ENCODE results near the gene ERC2. TPM values are rescaled to one million over a fixed set of nuclear protein-coding genes. Genes with fewer than 3 reads are reported as not detected.

The ERC2 gene
- total RNA-seq, 3 donors from 2014 or later (not counting 1 experiment from before 2014, with no cell fraction given): not detected

DNA sequence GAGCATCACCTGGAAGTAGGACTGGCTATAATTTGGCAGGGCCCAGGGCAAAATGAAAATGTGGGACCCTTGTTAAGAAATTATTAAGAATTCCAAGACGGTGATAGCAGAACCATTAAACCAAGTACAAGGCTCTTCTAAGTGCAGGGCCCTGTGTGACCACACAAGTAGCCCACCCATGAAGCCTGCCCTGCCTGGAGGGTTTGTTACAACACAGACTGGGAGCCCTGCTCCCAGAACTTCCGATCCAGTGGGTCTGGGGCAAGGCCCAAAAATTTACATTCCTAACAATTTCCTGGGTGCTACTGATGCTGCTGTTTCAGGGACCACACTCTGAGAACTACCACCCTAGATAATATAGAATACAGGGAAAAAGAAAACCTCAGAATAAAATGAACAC is 666.6 kb downstream of the ERC2 start:
- intact Hi-C loops (cut with micrococcal nuclease): no loop called here
- no peaks in the 10 kb centered on the region for H3K4me1 ChIP-seq (ENCODE audit: control insufficient read depth, insufficient read depth, low read length)
- ATAC-seq (no peak), DNase-seq (no peak)
- no peaks in the 10 kb centered on the region for H3K9me3 ChIP-seq (ENCODE audit: control insufficient read depth, insufficient read depth, low read length)
- H3K27ac ChIP-seq (ENCODE audit: low read length): no peak overlapping the region
- H3K4me3 Mint-ChIP-seq: no peak overlapping the region
- H3K4me3 ChIP-seq (ENCODE audit: low read length): no peak overlapping the region
- 93% methylated on average over 2 of the region's 2 CpGs for WGBS (ENCODE audit: insufficient coverage)
- H3K36me3 ChIP-seq (ENCODE audit: control insufficient read depth, insufficient read depth, low read length): no peaks in the 10 kb centered on the region
- H3K27me3 Mint-ChIP-seq (ENCODE audit: low read depth in 2 of 2): no peaks in the 10 kb centered on the region
- H3K27me3 ChIP-seq (ENCODE audit: control insufficient read depth, insufficient read depth, low read length): no peaks in the 10 kb centered on the region
- TF ChIP-seq CTCF (IDR thresholded peaks at IDR 0.05): no peak
- peaks cover 3 to 6% of the 10 kb centered on the region in 2 donors for H3K9me3 Mint-ChIP-seq
- no peaks in the 10 kb centered on the region for H3K36me3 Mint-ChIP-seq
- H3K4me1 Mint-ChIP-seq: no peaks in the 10 kb centered on the region
- H3K27ac Mint-ChIP-seq: no peak overlapping the region

- DNase-seq: no peak
- TF ChIP-seq CTCF (IDR thresholded peaks at IDR 0.05): no peak
- no peaks in the 10 kb centered on the region for H3K27me3 Mint-ChIP-seq (ENCODE audit: low read depth in 2 of 2)
- H3K4me3 Mint-ChIP-seq: no peak overlapping the region
- no peak overlapping the region for H3K4me3 ChIP-seq (ENCODE audit: low read length)
- no peak for ATAC-seq
- 81% methylated on average over 3 of the region's 3 CpGs for WGBS (ENCODE audit: insufficient coverage)
- no peaks in the 10 kb centered on the region for H3K36me3 ChIP-seq (ENCODE audit: control insufficient read depth, insufficient read depth, low read length)
- H3K27ac ChIP-seq (ENCODE audit: low read length): no peak overlapping the region
- H3K27me3 ChIP-seq (ENCODE audit: control insufficient read depth, insufficient read depth, low read length): no peaks in the 10 kb centered on the region
- no peaks in the 10 kb centered on the region for H3K4me1 Mint-ChIP-seq
- no peaks in the 10 kb centered on the region for H3K4me1 ChIP-seq (ENCODE audit: control insufficient read depth, insufficient read depth, low read length)
- H3K9me3 ChIP-seq (ENCODE audit: control insufficient read depth, insufficient read depth, low read length): no peaks in the 10 kb centered on the region
- no peaks in the 10 kb centered on the region for H3K36me3 Mint-ChIP-seq
- intact Hi-C loops (cut with micrococcal nuclease): no loop called here
- H3K9me3 Mint-ChIP-seq: peaks cover 3 to 5% of the 10 kb centered on the region in 2 donors
- no peak overlapping the region for H3K27ac Mint-ChIP-seq
Observed at GRCh38 chr3:55801068-55801467, 667.2 kb downstream of the ERC2 start.

DNA sequence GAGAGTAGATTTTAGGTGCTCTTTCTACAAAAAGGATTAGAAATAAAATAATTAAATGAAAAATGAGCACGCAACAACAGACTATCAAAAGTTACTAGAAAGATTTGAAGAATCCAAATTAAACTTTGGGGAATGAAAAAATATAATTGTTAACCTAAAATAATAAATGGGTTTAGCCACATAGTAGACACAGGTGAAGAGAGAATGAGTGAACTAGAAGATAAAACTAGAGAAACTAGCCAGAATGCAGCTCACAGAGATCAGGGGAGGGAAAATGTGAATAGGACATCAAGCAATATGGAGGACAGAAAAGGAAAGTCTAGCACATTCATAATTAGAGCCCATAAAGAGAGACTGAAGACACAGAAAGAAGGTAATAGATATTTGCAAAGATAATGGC is 670.5 kb downstream of the ERC2 start:
- no peaks in the 10 kb centered on the region for H3K4me1 Mint-ChIP-seq
- DNase-seq: no peak
- no peaks in the 10 kb centered on the region for H3K27me3 Mint-ChIP-seq (ENCODE audit: low read depth in 2 of 2)
- Histone ChIP-seq H3K27ac (ENCODE audit: low read length) (no peak overlapping the region), H3K4me3 (ENCODE audit: low read length) (no peak overlapping the region), H3K27me3 (ENCODE audit: control insufficient read depth, insufficient read depth, low read length) (no peaks in the 10 kb centered on the region), H3K4me1 (ENCODE audit: control insufficient read depth, insufficient read depth, low read length) (no peaks in the 10 kb centered on the region), H3K9me3 (ENCODE audit: control insufficient read depth, insufficient read depth, low read length) (no peaks in the 10 kb centered on the region), H3K36me3 (ENCODE audit: control insufficient read depth, insufficient read depth, low read length) (no peaks in the 10 kb centered on the region)
- H3K9me3 Mint-ChIP-seq: peaks cover 3 to 6% of the 10 kb centered on the region in 2 donors
- H3K36me3 Mint-ChIP-seq: no peaks in the 10 kb centered on the region
- no peak for ATAC-seq
- no peak overlapping the region for H3K4me3 Mint-ChIP-seq
- no peak overlapping the region for H3K27ac Mint-ChIP-seq
- no peak for TF ChIP-seq CTCF (IDR thresholded peaks at IDR 0.05)
- intact Hi-C loops (cut with micrococcal nuclease): no loop called here
- no CpG with 5 or more reads among the region's 1 CpG for WGBS (ENCODE audit: insufficient coverage)

GRCh38 chr3:55797084-55797483 is 671.2 kb downstream of the ERC2 start:
- intact Hi-C loops (cut with micrococcal nuclease): no loop called here
- ATAC-seq (no peak), DNase-seq (no peak)
- no peaks in the 10 kb centered on the region for H3K9me3 ChIP-seq (ENCODE audit: control insufficient read depth, insufficient read depth, low read length)
- no peak overlapping the region for H3K27ac ChIP-seq (ENCODE audit: low read length)
- Mint-ChIP-seq H3K27ac (no peak overlapping the region), H3K9me3 (peaks cover 3 to 6% of the 10 kb centered on the region in 2 donors), H3K36me3 (no peaks in the 10 kb centered on the region), H3K4me1 (no peaks in the 10 kb centered on the region), H3K4me3 (no peak overlapping the region), H3K27me3 (ENCODE audit: low read depth in 2 of 2) (no peaks in the 10 kb centered on the region)
- 93% methylated on average over 1 of the region's 1 CpG for WGBS (ENCODE audit: insufficient coverage)
- no peaks in the 10 kb centered on the region for H3K27me3 ChIP-seq (ENCODE audit: control insufficient read depth, insufficient read depth, low read length)
- TF ChIP-seq CTCF (IDR thresholded peaks at IDR 0.05): no peak
- H3K4me3 ChIP-seq (ENCODE audit: low read length): no peak overlapping the region
- H3K36me3 ChIP-seq (ENCODE audit: control insufficient read depth, insufficient read depth, low read length): no peaks in the 10 kb centered on the region
- H3K4me1 ChIP-seq (ENCODE audit: control insufficient read depth, insufficient read depth, low read length): no peaks in the 10 kb centered on the region

All from natural killer cell (primary cell).